Karpas-422 (cell line): ENCODE measurements around the gene NFAM1. TPM values are rescaled to one million over a fixed set of nuclear protein-coding genes. Genes with fewer than 3 reads are reported as not detected.

ENCODE experiments used
- DNase-seq: peaks from one replicate; pipeline ENCODE4 v3.0.0-alpha.2; 2015
- H2AFZ ChIP-seq: fragments of 200-600 bp; sonication (generic); 2 replicates; pipeline ENCODE4 v1.6.1; 2014; ENCODE audit warnings: antibody characterized with exemption, low read length, mixed read lengths
- H3K27ac ChIP-seq: fragments of 200-600 bp; sonication (generic); 2 replicates; pipeline ENCODE4 v1.5.1; 2014; ENCODE audit warnings: mild to moderate bottlenecking, low read length, moderate library complexity
- H3K27me3 ChIP-seq: fragments of 200-600 bp; sonication (generic); 2 replicates; pipeline ENCODE4 v1.6.1; 2014; ENCODE audit warnings: low read length, mixed read lengths
- H3K36me3 ChIP-seq: fragments of 200-600 bp; sonication (generic); 2 replicates; pipeline ENCODE4 v1.6.1; 2014; ENCODE audit warnings: low read length, mixed read lengths; ENCODE audit not compliant: insufficient read depth
- H3K4me1 ChIP-seq: fragments of 200-600 bp; sonication (generic); 2 replicates; pipeline ENCODE4 v1.6.1; 2014; ENCODE audit warnings: mild to moderate bottlenecking, low read length, mixed read lengths
- H3K4me2 ChIP-seq: fragments of 200-600 bp; sonication (generic); 2 replicates; pipeline ENCODE4 v1.6.1; 2014; ENCODE audit warnings: low read length, low read depth, mild to moderate bottlenecking; ENCODE audit not compliant: poor library complexity, severe bottlenecking
- H3K4me3 ChIP-seq: fragments of 200-600 bp; sonication (generic); 2 replicates; pipeline ENCODE4 v1.5.1; 2014; ENCODE audit warnings: mild to moderate bottlenecking, antibody characterized with exemption, low read length, mixed read lengths
- H3K79me2 ChIP-seq: fragments of 200-600 bp; sonication (generic); 2 replicates; pipeline ENCODE4 v1.6.1; 2014; ENCODE audit warnings: mild to moderate bottlenecking, low read length, mixed read lengths
- H3K9ac ChIP-seq: fragments of 200-600 bp; sonication (generic); 2 replicates; pipeline ENCODE4 v1.6.0; 2014; ENCODE audit warnings: low read length
- H3K9me2 ChIP-seq: fragments of 200-600 bp; sonication (generic), shearing (Covaris generic); replicated peaks from 2 replicates; pipeline ENCODE4 v1.6.0; 2014; ENCODE audit warnings: mild to moderate bottlenecking, low read length, moderate library complexity; ENCODE audit not compliant: insufficient read depth
- H3K9me3 ChIP-seq: fragments of 300-700, 200-600 bp; sonication (generic); 2 replicates; pipeline ENCODE4 v1.6.1; 2014; ENCODE audit warnings: low read length, mixed read lengths
- H4K20me1 ChIP-seq: fragments of 200-600 bp; sonication (generic); 2 replicates; pipeline ENCODE4 v1.6.1; 2014; ENCODE audit warnings: mild to moderate bottlenecking, antibody characterized with exemption, low read length, low read depth; ENCODE audit not compliant: insufficient read depth
- total RNA-seq: library from RNA; depleted of rRNA; stranded (reverse); fragments of >200 nt; shearing (Covaris generic); gene quantifications from 2 replicates; pipeline ENCODE4 v1.2.3, GENCODE V29; 2014; ENCODE audit warnings: low replicate concordance

NFAM1 gene
- total RNA-seq, 1 experiment from 2014 or later: not detected

DNA sequence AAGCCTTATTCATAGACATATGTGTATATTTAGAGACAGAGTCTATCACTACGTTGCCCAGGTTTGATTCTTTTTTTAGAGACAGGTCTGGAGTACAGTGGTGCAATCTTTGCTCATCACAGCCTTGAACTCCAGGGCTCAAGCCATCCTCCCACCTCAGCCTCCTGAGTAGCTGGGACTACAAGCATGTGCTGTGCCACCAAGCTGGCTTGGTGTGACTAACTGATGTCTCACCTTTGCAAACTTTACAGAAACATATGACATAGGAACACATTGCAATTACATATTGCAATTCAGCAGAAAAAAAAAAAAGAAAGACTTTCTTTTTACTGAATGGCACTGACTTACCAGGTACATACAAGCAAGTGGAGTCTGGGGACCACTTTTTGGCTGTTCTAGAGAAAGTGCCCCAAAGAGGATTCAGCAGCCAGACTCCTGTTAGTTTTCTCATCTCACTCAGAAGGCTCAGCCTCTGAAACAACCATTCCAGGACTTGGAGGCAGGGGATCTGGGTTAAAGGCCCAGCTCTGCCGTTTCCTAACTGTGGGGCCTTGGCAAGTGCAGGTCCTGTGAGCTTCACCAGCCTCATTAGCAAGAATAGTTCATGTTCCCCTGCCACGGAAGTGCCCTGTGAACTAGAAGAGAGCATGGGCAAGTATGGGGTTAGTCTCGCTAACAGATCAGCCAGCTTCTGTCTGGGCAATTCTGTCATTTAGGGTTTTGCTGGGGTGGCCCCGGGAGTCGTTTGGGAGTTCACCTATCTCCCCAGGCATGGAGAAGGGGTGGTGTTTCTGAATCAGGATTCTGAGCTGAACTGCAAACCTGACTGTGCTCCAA is 11.3 kb upstream of the NFAM1 start:
- peak overlapping the region; percentile 88 for H3K4me2 ChIP-seq
- no peak overlapping the region for H3K27ac ChIP-seq
- peak; percentile 54 for DNase-seq
- peaks cover 37% of the 10 kb centered on the region for H3K4me1 ChIP-seq
- H3K9me2 ChIP-seq: no peaks in the 10 kb centered on the region
- H3K79me2 ChIP-seq: no peaks in the 10 kb centered on the region
- H2AFZ ChIP-seq: peak overlapping the region; percentile 91
- peak overlapping the region; percentile 66 for H3K9ac ChIP-seq
- H3K36me3 ChIP-seq: no peaks in the 10 kb centered on the region
- no peaks in the 10 kb centered on the region for H3K27me3 ChIP-seq
- H4K20me1 ChIP-seq: no peaks in the 10 kb centered on the region
- H3K4me3 ChIP-seq: peak overlapping the region; percentile 62
- no peaks in the 10 kb centered on the region for H3K9me3 ChIP-seq

GRCh38 chr22:42442748-42443147 is 10.5 kb upstream of the NFAM1 start:
- no peaks in the 10 kb centered on the region for H3K9me3 ChIP-seq
- H3K9me2 ChIP-seq: no peaks in the 10 kb centered on the region
- H3K4me2 ChIP-seq: no peak overlapping the region
- H3K36me3 ChIP-seq: no peaks in the 10 kb centered on the region
- no peak overlapping the region for H3K9ac ChIP-seq
- H2AFZ ChIP-seq: no peak overlapping the region
- no peaks in the 10 kb centered on the region for H3K27me3 ChIP-seq
- no peaks in the 10 kb centered on the region for H4K20me1 ChIP-seq
- no peak overlapping the region for H3K4me3 ChIP-seq
- no peak overlapping the region for H3K27ac ChIP-seq
- H3K4me1 ChIP-seq: peaks cover 44% of the 10 kb centered on the region
- H3K79me2 ChIP-seq: no peaks in the 10 kb centered on the region
- peak; percentile 39 for DNase-seq

- Histone ChIP-seq H3K4me1 (peaks cover 53% of the 10 kb centered on the region), H4K20me1 (no peaks in the 10 kb centered on the region), H3K27me3 (no peaks in the 10 kb centered on the region), H3K9me2 (no peaks in the 10 kb centered on the region), H3K79me2 (no peaks in the 10 kb centered on the region), H3K9me3 (no peaks in the 10 kb centered on the region), H3K9ac (no peak overlapping the region), H3K36me3 (no peaks in the 10 kb centered on the region), H3K4me2 (no peak overlapping the region), H3K4me3 (no peak overlapping the region), H3K27ac (no peak overlapping the region), H2AFZ (no peak overlapping the region)
- no peak for DNase-seq
Measured at GRCh38 chr22:42440728-42441127, 8.5 kb upstream of the NFAM1 start.

DNA sequence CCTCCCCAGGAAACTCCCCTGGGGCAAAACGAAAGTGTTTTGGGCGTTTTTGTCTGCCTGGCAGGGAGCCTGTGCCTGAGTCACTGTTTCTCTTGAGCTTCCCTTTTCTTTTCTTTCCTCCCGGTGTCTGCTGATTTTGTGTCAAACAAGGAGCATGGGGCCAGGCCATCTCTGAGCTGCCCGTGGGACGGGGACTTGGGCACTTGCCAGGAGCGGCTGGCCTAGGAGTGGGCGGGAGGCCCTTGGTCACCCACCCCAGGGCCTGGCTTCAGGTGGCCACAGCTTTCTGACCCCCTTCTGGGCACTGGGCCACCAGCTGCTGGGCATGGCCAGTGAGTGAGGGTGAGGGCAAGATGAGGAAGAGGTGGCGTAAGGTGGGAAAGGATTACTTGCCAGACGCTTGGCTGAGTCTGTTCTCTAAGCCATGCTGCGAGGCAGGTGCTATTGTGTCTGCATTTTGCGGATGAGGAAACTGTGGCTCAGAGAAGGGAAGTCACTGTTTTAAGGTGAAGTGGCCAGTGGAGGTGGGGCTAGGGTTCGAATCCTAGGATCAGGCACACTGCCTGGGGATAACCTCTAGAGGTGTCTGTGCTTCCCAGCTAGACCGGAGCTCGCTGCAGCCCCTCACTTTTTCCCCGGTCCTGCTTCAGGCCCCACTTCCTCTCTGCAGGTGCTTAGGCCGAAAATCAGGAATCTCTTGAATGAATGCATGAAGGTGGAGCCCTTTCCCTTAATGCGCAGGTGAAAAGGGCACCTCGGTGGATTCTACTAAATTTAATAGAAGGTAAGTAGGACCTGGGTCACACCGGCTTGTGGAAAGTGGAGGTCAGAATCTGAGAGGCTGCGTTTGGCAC is 7.8 kb upstream of the NFAM1 start:
- no peaks in the 10 kb centered on the region for H3K36me3 ChIP-seq

GRCh38 chr22:42439021-42439567 is 6.9 kb upstream of the NFAM1 start:
- no peaks in the 10 kb centered on the region for H3K79me2 ChIP-seq
- no peaks in the 10 kb centered on the region for H3K27me3 ChIP-seq
- no peak overlapping the region for H3K27ac ChIP-seq
- no peaks in the 10 kb centered on the region for H3K9me3 ChIP-seq
- H3K36me3 ChIP-seq: no peaks in the 10 kb centered on the region
- no peaks in the 10 kb centered on the region for H3K9me2 ChIP-seq
- H3K4me3 ChIP-seq: no peak overlapping the region
- peak overlapping the region; percentile 36 for H3K4me2 ChIP-seq
- no peak overlapping the region for H3K9ac ChIP-seq
- peak; percentile 39 for DNase-seq
- H3K4me1 ChIP-seq: peaks cover 53% of the 10 kb centered on the region
- no peaks in the 10 kb centered on the region for H4K20me1 ChIP-seq
- no peak overlapping the region for H2AFZ ChIP-seq

More for the DNA sequence above, 7.8 kb upstream of the NFAM1 start:
- peak overlapping the region; percentile 36 for H3K4me2 ChIP-seq
- H3K4me3 ChIP-seq: no peak overlapping the region
- H3K27me3 ChIP-seq: no peaks in the 10 kb centered on the region
- H2AFZ ChIP-seq: no peak overlapping the region
- H3K4me1 ChIP-seq: peaks cover 53% of the 10 kb centered on the region
- DNase-seq: peak; percentile 46
- no peaks in the 10 kb centered on the region for H4K20me1 ChIP-seq
- H3K9me3 ChIP-seq: no peaks in the 10 kb centered on the region
- H3K9me2 ChIP-seq: no peaks in the 10 kb centered on the region
- H3K9ac ChIP-seq: no peak overlapping the region
- no peaks in the 10 kb centered on the region for H3K79me2 ChIP-seq
- no peak overlapping the region for H3K27ac ChIP-seq

DNA sequence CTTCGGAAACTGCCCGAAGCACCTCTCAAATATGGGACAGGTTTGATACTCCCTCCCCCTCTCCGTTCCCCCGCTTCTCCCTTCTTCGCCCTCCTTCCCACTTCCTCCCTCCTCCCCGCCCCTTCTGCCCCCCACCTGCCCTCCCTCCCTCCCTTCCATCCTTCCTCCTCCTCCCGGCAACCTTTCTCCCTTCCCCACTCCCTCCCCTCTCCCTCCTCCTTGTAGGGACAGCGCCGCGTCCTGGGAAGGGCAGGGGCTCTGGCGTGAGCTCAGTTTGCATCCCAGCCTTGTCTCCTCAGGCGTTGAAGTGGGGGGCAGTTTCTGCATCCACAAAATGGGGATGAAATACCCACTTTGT is 6.1 kb upstream of the NFAM1 start:
- Histone ChIP-seq H3K9me3 (no peaks in the 10 kb centered on the region), H3K4me3 (peak overlapping the region; percentile 67; the same call in 1 of the 2 replicates), H3K27ac (no peak overlapping the region), H4K20me1 (no peaks in the 10 kb centered on the region), H3K9ac (0 out of 2 replicates have a peak overlapping the region, but pooled peaks have one; percentile 51), H3K27me3 (no peaks in the 10 kb centered on the region), H2AFZ (no peak overlapping the region), H3K79me2 (no peaks in the 10 kb centered on the region), H3K9me2 (no peaks in the 10 kb centered on the region), H3K36me3 (no peaks in the 10 kb centered on the region), H3K4me2 (peak overlapping the region; percentile 80), H3K4me1 (peaks cover 54% of the 10 kb centered on the region)
- no peak for DNase-seq

- Histone ChIP-seq H2AFZ (peak overlapping the region; percentile 51; the same call in 1 of the 2 replicates), H3K36me3 (no peaks in the 10 kb centered on the region), H3K27me3 (no peaks in the 10 kb centered on the region), H3K4me1 (peaks cover 60% of the 10 kb centered on the region), H3K4me3 (peak overlapping the region; percentile 67), H3K27ac (no peak overlapping the region), H3K4me2 (peak overlapping the region; percentile 80), H3K9me3 (no peaks in the 10 kb centered on the region), H3K79me2 (no peaks in the 10 kb centered on the region), H3K9ac (peak overlapping the region; percentile 51), H3K9me2 (no peaks in the 10 kb centered on the region), H4K20me1 (no peaks in the 10 kb centered on the region; the same call in 1 of the 2 replicates)
- DNase-seq: peak; percentile 91
Measured at GRCh38 chr22:42437488-42438292, 5.5 kb upstream of the NFAM1 start.
